Ovary (tissue), 9 donors: Measurements from ENCODE around the gene PSMB7. TPM values are rescaled to one million over a fixed set of nuclear protein-coding genes. Genes with fewer than 3 reads are reported as not detected.

Experiments
- DNase-seq, 5 donors: peaks; one replicate each; pipeline ENCODE4 v3.0.0-alpha.2; 2019 to 2020
- H3K27ac ChIP-seq, 2 donors: fragments of 200-600 bp; one replicate each; pipeline versions ENCODE4 v1.5.1 to v1.8.0; 2019 to 2022
- H3K27me3 ChIP-seq: fragments of 200-600 bp; one replicate; pipeline ENCODE4 v1.8.0; 2022
- H3K36me3 ChIP-seq: fragments of 200-600 bp; sonication (generic); one replicate; pipeline ENCODE4 v1.5.1; 2019
- H3K4me1 ChIP-seq: one replicate; pipeline ENCODE4 v1.8.1; 2013; ENCODE audit warnings: mild to moderate bottlenecking, moderate library complexity; ENCODE audit not compliant: insufficient read depth
- H3K4me3 ChIP-seq: fragments of 200-600 bp; sonication (generic); one replicate; pipeline ENCODE4 v1.5.1; 2017
- H3K9me3 ChIP-seq, 2 donors: fragments of 200-600 bp in 1 of 2; sonication (generic) in 1 of 2; one replicate each; pipeline versions ENCODE4 v1.5.1 to v1.8.1; 2013 to 2019; ENCODE audit warnings: mild to moderate bottlenecking in 1 of 2, moderate library complexity in 1 of 2
- EP300 ChIP-seq: sonication (generic); formaldehyde crosslinking; IDR thresholded peaks from one replicate; pipeline ENCODE4 v1.6.1; 2017; ENCODE audit warnings: antibody characterized with exemption
- POLR2A ChIP-seq: fragments of 450-650 bp; IDR thresholded peaks from one replicate; pipeline ENCODE4 v1.6.1; 2017; ENCODE audit warnings: antibody characterized with exemption, mild to moderate bottlenecking, moderate library complexity
- WGBS, 3 donors: extraction: QIAGEN DNeasy Blood & Tissue Kit in 1 of 3; methylation state at CpG; one replicate each; pipeline versions ENCODE4 v1.1.5 to v1.1.7; 2013 to 2017; 5-methylcytosine and 5-hydroxymethylcytosine counted together
- intact Hi-C, 4 donors: fragments of 100-400 bp; cut with DNase I; formaldehyde crosslinking; loops; one replicate each; pipeline versions ENCODE4 v1.11.0 to v1.15.1; 2022 to 2023
- polyA plus RNA-seq, 2 donors: library from polyadenylated mRNA; stranded (reverse); fragments of 200-250 nt in 1 of 2; fragments of 350-450 nt in 1 of 2; fragmentation: Illumina TruSeq in 1 of 2; extraction: RNeasy Lipid Tissue Mini Kit (QIAGEN cat#74804) in 1 of 2; gene quantifications; one replicate each; pipeline ENCODE4 v1.2.3, GENCODE V29; 2013 to 2014
- total RNA-seq, 7 donors: library from RNA; depleted of rRNA in 2 of 7; stranded (reverse); fragments of >200 nt in 2 of 7; fragmentation: NEBNext Ultra II Directional in 3 of 7; extraction: Animal tissue kit (Norgen Biotek cat#: 25700) in 3 of 7; gene quantifications; one replicate each; pipeline versions ENCODE4 v1.1.0 to v1.2.4, GENCODE V29; 2016 to 2023
- TF ChIP-seq, protein P1 (sequence below), 3 donors: fragments of 450-650 bp in 2 of 3; fragments of 200-600 bp in 1 of 3; IDR thresholded peaks; one replicate each; pipeline versions ENCODE4 v1.5.1 to v1.8.0; 2016 to 2022; ENCODE audit warnings: antibody characterized with exemption in 3 of 3, mild to moderate bottlenecking in 1 of 3
- donor health status: DM: no; HTN: no; CAD: no; lungs with moderate emphysema.
- donor health status: DM: no; HTN: no; CAD: no.
- donor health status: Bipolar disorder and iron deficiency.
- donor health status: DM: yes; HTN: yes; CAD: no.
- donor health status: DM: no; HTN: no; CAD: no.
- donor health status: DM: yes; HTN: yes; CAD: no.

The PSMB7 gene
- total and polyA plus RNA-seq, 9 donors, result 88.0 to 211 (median 95.1) TPM

DNA sequence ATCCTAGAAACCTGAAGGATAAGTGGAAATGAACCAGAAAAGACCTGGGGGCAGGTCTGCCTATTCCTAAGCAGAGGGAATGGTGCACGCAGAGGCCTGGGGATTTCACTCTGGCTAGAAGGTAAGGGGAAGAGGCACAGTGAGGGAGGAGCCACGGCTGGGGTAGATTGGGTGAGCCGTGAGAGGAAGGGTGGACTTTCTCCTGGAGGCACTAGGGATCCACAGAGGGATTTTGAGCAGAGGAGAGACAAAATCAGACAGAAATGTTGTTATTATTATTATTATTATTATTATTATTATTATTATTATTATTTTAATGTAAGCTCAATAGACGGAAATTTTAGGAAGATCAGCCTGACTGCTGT is 32.0 kb upstream of the PSMB7 start:
- Histone ChIP-seq H3K4me3 (no peak overlapping the region), H3K4me1 (peaks cover 3% of the 10 kb centered on the region), H3K27ac (no peak overlapping the region), H3K27me3 (no peaks in the 10 kb centered on the region), H3K9me3 (no peaks in the 10 kb centered on the region), H3K36me3 (no peaks in the 10 kb centered on the region)
- intact Hi-C loops, result no loop called here
- no peak for TF ChIP-seq EP300
- TF ChIP-seq POLR2A, result no peak
- DNase-seq, result no peak
- WGBS, 3 donors, result 50 to 64% (median 60%) methylated on average over 4 of the region's 4 CpGs

- intact Hi-C loops, result no loop called here
- TF ChIP-seq, protein P1, sequence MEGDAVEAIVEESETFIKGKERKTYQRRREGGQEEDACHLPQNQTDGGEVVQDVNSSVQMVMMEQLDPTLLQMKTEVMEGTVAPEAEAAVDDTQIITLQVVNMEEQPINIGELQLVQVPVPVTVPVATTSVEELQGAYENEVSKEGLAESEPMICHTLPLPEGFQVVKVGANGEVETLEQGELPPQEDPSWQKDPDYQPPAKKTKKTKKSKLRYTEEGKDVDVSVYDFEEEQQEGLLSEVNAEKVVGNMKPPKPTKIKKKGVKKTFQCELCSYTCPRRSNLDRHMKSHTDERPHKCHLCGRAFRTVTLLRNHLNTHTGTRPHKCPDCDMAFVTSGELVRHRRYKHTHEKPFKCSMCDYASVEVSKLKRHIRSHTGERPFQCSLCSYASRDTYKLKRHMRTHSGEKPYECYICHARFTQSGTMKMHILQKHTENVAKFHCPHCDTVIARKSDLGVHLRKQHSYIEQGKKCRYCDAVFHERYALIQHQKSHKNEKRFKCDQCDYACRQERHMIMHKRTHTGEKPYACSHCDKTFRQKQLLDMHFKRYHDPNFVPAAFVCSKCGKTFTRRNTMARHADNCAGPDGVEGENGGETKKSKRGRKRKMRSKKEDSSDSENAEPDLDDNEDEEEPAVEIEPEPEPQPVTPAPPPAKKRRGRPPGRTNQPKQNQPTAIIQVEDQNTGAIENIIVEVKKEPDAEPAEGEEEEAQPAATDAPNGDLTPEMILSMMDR (IDR thresholded peaks at IDR 0.05), result no peak
- TF ChIP-seq EP300 (no peak), POLR2A (no peak)
- WGBS, 3 donors, result 71 to 76% (median 72%) methylated on average over 3 of the region's 3 CpGs
- Histone ChIP-seq H3K36me3 (no peaks in the 10 kb centered on the region), H3K4me1 (no peaks in the 10 kb centered on the region), H3K27me3 (no peaks in the 10 kb centered on the region), H3K27ac (no peak overlapping the region), H3K4me3 (no peak overlapping the region), H3K9me3 (peaks cover 0 to 2% of the 10 kb centered on the region in 2 donors)
- DNase-seq, result no peak
Measured at GRCh38 chr9:124444166-124444565, 28.9 kb upstream of the PSMB7 start.

GRCh38 chr9:124443625-124444024 is 28.4 kb upstream of the PSMB7 start:
- TF ChIP-seq, protein P1 (IDR thresholded peaks at IDR 0.05), result no peak
- TF ChIP-seq POLR2A (no peak), EP300 (no peak)
- intact Hi-C loops, result no loop called here
- Histone ChIP-seq H3K4me3 (no peak overlapping the region), H3K27ac (no peak overlapping the region), H3K4me1 (no peaks in the 10 kb centered on the region), H3K9me3 (peaks cover 0 to 7% of the 10 kb centered on the region in 2 donors), H3K27me3 (no peaks in the 10 kb centered on the region), H3K36me3 (no peaks in the 10 kb centered on the region)
- no peak for DNase-seq
- 76 to 85% (median 78%) methylated on average over 2 of the region's 2 CpGs for WGBS, 3 donors

DNA sequence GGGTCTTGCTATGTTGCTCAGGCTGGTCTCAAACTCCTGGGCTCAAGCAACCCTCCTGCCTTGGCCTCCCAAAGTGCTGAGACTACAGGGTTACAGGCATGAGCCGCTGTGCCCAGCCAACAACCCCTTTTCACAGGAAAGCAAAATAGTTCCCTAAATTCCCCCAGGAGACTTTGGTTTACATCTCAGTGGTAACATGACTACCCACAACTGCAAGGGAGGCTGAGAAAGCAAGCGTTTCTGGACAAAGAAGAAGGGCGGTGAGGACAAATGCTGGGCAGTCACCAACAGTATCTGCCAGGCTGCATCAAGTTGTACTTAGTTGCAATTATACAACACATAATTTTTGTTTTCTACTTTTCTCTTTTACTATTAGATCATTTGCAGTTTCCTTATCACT is 27.6 kb upstream of the PSMB7 start:
- Histone ChIP-seq H3K27ac (no peak overlapping the region), H3K4me3 (no peak overlapping the region), H3K4me1 (no peaks in the 10 kb centered on the region), H3K9me3 (peaks cover 0 to 7% of the 10 kb centered on the region in 2 donors), H3K27me3 (no peaks in the 10 kb centered on the region), H3K36me3 (no peaks in the 10 kb centered on the region)
- TF ChIP-seq, protein P1 (IDR thresholded peaks at IDR 0.05), result no peak
- TF ChIP-seq EP300 (no peak), POLR2A (no peak)
- intact Hi-C loops, result loop anchor here in 1 of 4 donors (1.0 kb wide), 1 partner anchor 42 kb away; no protein-coding TSS in a partner anchor
- 58 to 70% (median 66%) methylated on average over 3 of the region's 3 CpGs for WGBS, 3 donors
- no peak for DNase-seq

GRCh38 chr9:124442379-124442778 is 27.1 kb upstream of the PSMB7 start:
- no peak for DNase-seq
- Histone ChIP-seq H3K9me3 (peaks cover 0 to 7% of the 10 kb centered on the region in 2 donors), H3K36me3 (no peaks in the 10 kb centered on the region), H3K27me3 (no peaks in the 10 kb centered on the region), H3K4me3 (no peak overlapping the region), H3K4me1 (no peaks in the 10 kb centered on the region), H3K27ac (no peak overlapping the region)
- intact Hi-C loops, result loop anchor here in 1 of 4 donors (1.0 kb wide), 1 partner anchor 43 kb away; no protein-coding TSS in a partner anchor
- TF ChIP-seq EP300 (no peak), POLR2A (no peak)
- TF ChIP-seq, protein P1 (IDR thresholded peaks at IDR 0.05), result no peak
